ENCODE measurements around the gene KLK14.

Gene KLK14

DNA sequence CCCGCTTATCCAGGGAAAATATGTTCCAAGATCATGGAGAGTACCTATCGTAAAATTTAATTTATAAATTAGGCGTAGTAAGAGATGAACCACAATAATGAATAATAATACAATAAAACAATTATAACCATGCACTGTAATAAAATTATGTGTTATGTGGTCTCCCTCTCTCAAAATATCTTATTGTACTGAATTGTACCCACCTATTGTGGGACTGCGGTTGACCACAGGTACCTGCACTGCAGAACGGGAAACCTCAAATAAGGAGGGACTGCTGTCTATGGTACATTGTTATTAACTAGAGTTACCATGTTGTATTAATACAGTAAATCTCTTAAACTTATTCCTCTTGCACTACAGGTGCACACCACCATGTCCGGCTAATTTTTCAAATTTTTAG lies 42.5 kb downstream of the KLK14 start:
- no peak for DNase-seq

DNA sequence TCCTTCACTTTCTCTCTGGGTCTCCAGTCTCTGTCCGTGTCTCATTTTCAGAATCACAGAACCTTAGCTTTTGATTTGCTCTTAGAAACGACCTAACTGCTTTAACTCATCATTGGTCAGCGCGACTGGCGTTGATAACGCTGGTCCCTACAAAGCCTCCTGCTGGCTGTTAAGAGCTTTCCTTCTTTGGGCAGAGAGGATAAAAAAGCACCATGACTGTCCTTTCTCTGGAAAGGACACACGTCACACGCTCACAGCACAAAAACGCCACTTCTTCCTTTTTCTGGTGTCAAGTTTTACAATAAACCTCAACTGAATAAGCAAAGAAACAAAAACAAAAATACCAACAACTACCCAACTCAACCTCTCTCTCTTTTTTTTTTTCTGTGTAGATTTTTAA lies 46.2 kb downstream of the KLK14 start:
- DNase-seq = no peak

DNA sequence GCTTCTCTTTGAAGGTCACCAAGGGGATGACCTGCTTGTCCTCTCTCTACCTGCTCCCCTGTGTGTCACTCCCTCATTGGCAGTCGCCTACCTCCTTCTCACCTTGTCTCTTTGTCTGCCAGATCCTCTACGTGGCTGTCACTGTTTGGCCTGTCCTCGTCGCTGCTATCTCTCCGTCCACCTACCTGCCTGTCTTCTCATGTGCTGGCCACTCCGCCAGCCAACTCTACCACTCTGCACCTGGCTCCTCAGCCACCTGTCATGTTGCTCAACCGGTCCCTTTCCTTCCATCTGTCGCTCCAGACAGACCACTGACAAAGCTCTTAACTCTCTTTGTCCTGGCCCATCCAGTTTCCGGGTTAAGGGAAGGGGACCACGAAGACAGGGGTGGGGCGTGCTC lies 48.0 kb downstream of the KLK14 start, which contains the start of gene KLK12:
Gene KLK12 (minus strand): TSS at position 299 of the 400 bp plus-strand sequence. CDS start 381 bp downstream, outside the sequence.
- no peak for DNase-seq

DNA sequence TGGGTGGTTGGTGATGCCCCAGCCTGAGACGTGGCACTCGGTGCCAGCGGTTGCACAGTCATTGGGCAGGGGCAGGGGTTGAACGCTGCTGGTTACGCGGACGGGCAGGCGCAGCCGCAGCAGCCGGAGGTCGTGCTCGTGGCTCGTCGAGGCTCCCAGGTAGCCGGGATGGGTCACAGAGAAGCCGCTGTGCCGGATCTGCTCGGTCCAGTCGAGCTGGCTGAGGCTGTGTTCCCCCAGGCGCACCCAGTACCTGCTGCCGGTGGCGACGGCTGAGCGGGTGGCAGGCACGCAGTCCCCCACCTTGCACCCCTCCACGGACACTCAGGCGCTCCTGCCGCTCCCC lies 50.8 kb downstream of the KLK14 start:
- no peak for DNase-seq

DNA sequence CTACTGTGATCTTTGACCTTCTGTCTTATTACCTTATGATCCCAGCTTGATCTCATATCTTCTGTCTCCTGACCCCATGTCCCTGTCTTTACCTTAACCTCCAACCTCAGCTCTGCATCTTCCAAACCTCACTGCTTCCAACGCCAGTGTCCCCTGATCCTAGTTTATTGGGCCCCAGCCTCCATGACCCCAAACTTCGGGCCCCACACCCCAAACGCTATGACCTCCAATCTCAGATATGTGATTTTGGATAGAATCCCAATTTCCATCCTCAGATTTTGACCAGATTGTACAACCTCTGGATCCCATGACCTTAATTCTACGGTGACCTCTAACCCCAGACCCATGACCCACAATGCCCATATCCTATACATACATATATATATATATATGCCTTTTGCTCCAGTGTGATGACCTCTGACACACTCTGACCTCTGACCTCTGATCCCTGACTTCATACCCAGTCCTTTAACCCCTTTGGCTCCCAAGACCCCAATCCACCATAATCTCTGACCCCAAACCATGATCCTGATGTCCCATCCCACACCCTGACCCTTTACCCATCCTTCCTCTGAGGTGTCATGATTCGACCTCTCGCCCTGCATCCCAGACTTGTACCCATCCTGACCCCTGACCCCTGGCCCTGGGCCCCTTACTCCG lies 51.3 kb downstream of the KLK14 start:
- DNase-seq = no peak

DNA sequence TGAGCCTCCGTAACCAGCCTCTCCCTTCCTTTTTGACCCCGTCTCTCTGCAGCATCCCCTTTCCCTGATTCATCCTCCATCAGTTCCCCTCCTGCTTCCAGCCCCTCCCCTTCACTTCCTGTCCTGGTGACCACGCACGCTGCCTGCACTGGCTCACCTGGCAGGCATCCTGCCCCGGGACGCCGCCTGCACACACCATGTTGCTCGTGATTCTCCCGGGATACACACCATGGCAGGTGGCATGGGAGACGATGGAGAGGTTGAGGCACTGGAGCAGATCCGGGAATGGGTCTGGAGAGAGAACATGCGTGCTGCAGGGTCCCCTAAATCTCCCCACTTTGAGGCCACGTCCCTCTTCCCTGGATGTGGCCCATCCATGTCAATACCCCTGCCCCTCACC lies 52.1 kb downstream of the KLK14 start:
- DNase-seq = no peak

DNA sequence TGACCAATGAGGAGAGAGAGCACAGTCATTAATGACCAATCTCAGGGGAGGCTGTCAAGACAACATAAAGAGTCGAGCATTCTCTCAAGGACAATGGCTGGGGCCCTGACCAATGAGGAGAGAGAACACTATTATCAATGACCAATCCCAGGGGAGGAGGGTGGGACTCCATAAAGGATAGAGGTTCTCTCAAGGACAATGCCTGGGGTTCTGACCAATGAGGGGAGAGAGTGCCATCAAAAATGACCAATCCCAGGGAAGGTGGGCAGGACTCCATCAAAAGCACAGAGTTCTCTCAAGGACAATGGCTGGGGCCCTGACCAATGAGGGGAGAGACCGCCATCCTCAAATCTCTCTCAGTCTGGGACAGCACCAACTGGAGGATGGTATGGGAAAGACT lies 53.0 kb downstream of the KLK14 start:
- DNase-seq = no peak

Data from NCI-H1436 treated with DMSO at 0.1 percent for 48 hours (cell line).